ENCODE measurements around the gene NOC2L. TPM values are rescaled to one million over a fixed set of nuclear protein-coding genes. Genes with fewer than 3 reads are reported as not detected.

NOC2L gene
- total RNA-seq, 1 experiment from 2014 or later, result 130 TPM

GRCh38 chr1:935751-936231, 23.3 kb downstream of the NOC2L start:
- Mint-ChIP-seq H3K36me3 (ENCODE audit: insufficient read depth in 1 of 3, low read depth in 3 of 3) (peaks cover 0 to 3% (median 2%) of the 10 kb centered on the region in 3 experiments; a peak in 2 of 7 replicates), H3K4me3 (no peak overlapping the region), H3K4me1 (peaks cover 9 to 49% of the 10 kb centered on the region in 2 experiments), H3K27ac (no peak overlapping the region), H3K27me3 (ENCODE audit: low read depth) (peaks cover 84% of the 10 kb centered on the region), H3K9me3 (peaks cover 0 to 2% of the 10 kb centered on the region in 2 experiments; a peak in 1 of 5 replicates)
- H3K79me1 ChIP-seq (ENCODE audit: insufficient read depth, low read depth, low read length, poor library complexity, severe bottlenecking), result no peaks in the 10 kb centered on the region
- no peak overlapping the region for H3K18ac ChIP-seq (ENCODE audit: insufficient read length, low read depth, low read length)
- no peak overlapping the region; the same call in 1 of the 2 replicates for H3K14ac ChIP-seq (ENCODE audit: insufficient read depth, low read length)
- H3K56ac ChIP-seq (ENCODE audit: insufficient read length, low read depth, low read length), result no peak overlapping the region
- no CpG with 5 or more reads among the region's 30 CpGs for WGBS (ENCODE audit: extremely low coverage, insufficient read length, low lambda C conversion rate)
- H3K4me2 ChIP-seq (ENCODE audit: insufficient read depth, insufficient read length, low read length), result no peak overlapping the region
- H3K9ac ChIP-seq (ENCODE audit: extremely low read depth, insufficient read length, low read length), result no peak overlapping the region
- H2BK15ac ChIP-seq (ENCODE audit: low read depth, low read length), result no peak overlapping the region
- no peaks in the 10 kb centered on the region for H3K4me1 ChIP-seq (ENCODE audit: insufficient read depth, low read length)
- H3K23ac ChIP-seq (ENCODE audit: insufficient read length, low read depth, low read length), result no peak overlapping the region
- no peak for TF ChIP-seq CTCF (conservative IDR thresholded peaks at IDR 0.05)
- no peak overlapping the region for H3K4ac ChIP-seq (ENCODE audit: low read depth, low read length)
- no peak overlapping the region for H2BK20ac ChIP-seq (ENCODE audit: low read depth, low read length, poor library complexity, severe bottlenecking)
- no peak overlapping the region for H3T11ph ChIP-seq (ENCODE audit: low read length)
- no peak overlapping the region for H2AK5ac ChIP-seq (ENCODE audit: insufficient read length, low read length)
- H3K23me2 ChIP-seq (ENCODE audit: insufficient read length, low read depth, low read length, poor library complexity, severe bottlenecking), result peaks cover 3% of the 10 kb centered on the region
- H2BK12ac ChIP-seq (ENCODE audit: insufficient read length, low read depth, low read length), result no peak overlapping the region
- H2AFZ ChIP-seq (ENCODE audit: low read length), result no peak overlapping the region
- no peak overlapping the region for H2BK5ac ChIP-seq (ENCODE audit: insufficient read length, low read length)
- H3K27ac ChIP-seq (ENCODE audit: insufficient read length, low read depth, low read length), result no peak overlapping the region
- H4K20me1 ChIP-seq (ENCODE audit: control insufficient read depth, insufficient read depth, insufficient read length), result no peaks in the 10 kb centered on the region
- H4K8ac ChIP-seq (replicated peaks; ENCODE audit: insufficient read length, low read depth, low read length), result no peak overlapping the region
- peaks cover 59% of the 10 kb centered on the region for H3K27me3 ChIP-seq (ENCODE audit: insufficient read depth, low read length)
- H2BK120ac ChIP-seq (ENCODE audit: low read depth, low read length, poor library complexity, severe bottlenecking), result no peak overlapping the region
- no peaks in the 10 kb centered on the region for H3K79me2 ChIP-seq (ENCODE audit: insufficient read depth, low read length)
- H3K9me3 ChIP-seq (ENCODE audit: control insufficient read depth, low read depth, low read length), result no peaks in the 10 kb centered on the region
- peak; percentile 58 for DNase-seq
- H4K5ac ChIP-seq (ENCODE audit: insufficient read length, low read depth, low read length), result no peak overlapping the region
- no peak overlapping the region for H4K91ac ChIP-seq (ENCODE audit: insufficient read length, low read depth, low read length)

All from H9 (cell line).